Activated CD4-positive, alpha-beta T cell treated with anti-CD3 and anti-CD28 coated beads, Interleukin-2, amount 10 ng/mL, durations not matched to agents 24 days and 14 days (primary cell): ENCODE data around the gene ACTL7A. TPM values are rescaled to one million over a fixed set of nuclear protein-coding genes. Genes with fewer than 3 reads are reported as not detected.
A peak's percentile ranks its signal among the peaks of the same experiment; 100 is the strongest.
"Not testable (repeated sequence)": the region's sequence is repeated elsewhere in the genome, so short reads cannot be mapped to it uniquely, and the experiment has no call there.

Experiments
- DNase-seq: peaks from one replicate; pipeline ENCODE4 v3.0.0; 2022
- H3K27ac Mint-ChIP-seq: one replicate; pipeline ENCODE4 v1.8.0; 2022; ENCODE audit warnings: mild to moderate bottlenecking, mixed read lengths
- H3K27me3 Mint-ChIP-seq: one replicate; pipeline ENCODE4 v1.8.0; 2022; ENCODE audit warnings: mixed read lengths
- H3K36me3 Mint-ChIP-seq: one replicate; pipeline ENCODE4 v1.8.0; 2022; ENCODE audit warnings: low read depth, mild to moderate bottlenecking, mixed read lengths
- H3K4me1 Mint-ChIP-seq: one replicate; pipeline ENCODE4 v1.8.0; 2021; ENCODE audit warnings: mixed read lengths
- H3K4me3 Mint-ChIP-seq: one replicate; pipeline ENCODE4 v1.8.0; 2022; ENCODE audit warnings: mild to moderate bottlenecking, moderate library complexity, mixed read lengths
- H3K9me3 Mint-ChIP-seq: one replicate; pipeline ENCODE4 v1.8.0; 2021; ENCODE audit warnings: mixed read lengths
- intact Hi-C: fragments of 100-400 bp; cut with micrococcal nuclease; formaldehyde crosslinking; loops from one replicate; pipeline ENCODE4 v1.15.1; 2023
- total RNA-seq: library from RNA; stranded (reverse); gene quantifications from 2 replicates; pipeline ENCODE4 v1.2.3, GENCODE V29; 2022

ACTL7A gene
- total RNA-seq, 1 donor from 2014 or later = not detected

DNA sequence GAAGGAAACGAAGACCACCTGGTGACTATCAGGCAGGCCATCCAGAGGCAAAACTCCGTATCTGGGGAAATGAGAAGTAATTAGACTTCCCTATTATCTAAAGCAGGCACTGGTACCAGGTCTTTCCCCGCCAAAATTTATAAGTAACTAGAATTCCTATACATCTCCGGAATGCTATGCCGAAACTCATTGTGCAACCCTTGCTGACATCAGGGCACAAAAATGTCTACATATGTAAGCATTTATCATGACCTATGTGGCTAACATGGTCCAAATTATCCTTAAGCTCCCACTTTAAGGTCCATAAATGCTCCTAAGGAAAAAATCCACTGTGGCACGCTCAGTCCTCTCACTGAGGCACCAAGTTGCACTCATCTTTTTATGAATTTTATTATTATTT lies 24.0 kb upstream of the ACTL7A start:
- Mint-ChIP-seq H3K27ac (no peak overlapping the region), H3K27me3 (no peaks in the 10 kb centered on the region), H3K9me3 (no peaks in the 10 kb centered on the region), H3K4me3 (no peak overlapping the region), H3K4me1 (peaks cover 12% of the 10 kb centered on the region), H3K36me3 (no peaks in the 10 kb centered on the region)
- intact Hi-C loops = no loop called here
- DNase-seq = no peak

DNA sequence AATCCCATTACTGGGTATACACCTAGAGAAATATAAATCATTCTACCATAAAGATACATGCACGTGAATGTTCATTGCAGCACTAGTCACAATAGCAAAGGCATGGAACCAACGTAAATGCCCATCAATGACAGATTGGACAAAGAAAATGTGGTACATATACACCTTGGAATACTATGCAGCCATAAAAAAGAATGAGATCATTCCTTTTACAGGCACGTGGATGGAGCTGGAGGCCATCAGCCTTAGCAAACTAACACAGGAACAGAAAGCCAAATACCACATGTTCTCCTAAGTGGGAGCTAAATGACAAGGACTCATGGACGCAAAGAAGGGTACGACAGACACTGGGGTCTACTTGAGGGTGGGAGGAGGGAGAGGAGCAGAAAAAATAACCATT lies 22.5 kb upstream of the ACTL7A start:
- H3K27me3 Mint-ChIP-seq, DNase-seq, H3K27ac Mint-ChIP-seq, H3K4me3 Mint-ChIP-seq, H3K36me3 Mint-ChIP-seq, H3K9me3 Mint-ChIP-seq, intact Hi-C loops: not testable (repeated sequence)
- peaks cover 12% of the 10 kb centered on the region for H3K4me1 Mint-ChIP-seq

- Mint-ChIP-seq H3K36me3 (no peaks in the 10 kb centered on the region), H3K27ac (peak overlapping the region; percentile 75), H3K27me3 (peaks cover 5% of the 10 kb centered on the region), H3K4me3 (peak overlapping the region; percentile 57), H3K9me3 (no peaks in the 10 kb centered on the region), H3K4me1 (peaks cover 9% of the 10 kb centered on the region)
- intact Hi-C loops = no loop called here
- DNase-seq = peak; percentile 72
Measured at GRCh38 chr9:108842610-108843295, 19.3 kb upstream of the ACTL7A start.

DNA sequence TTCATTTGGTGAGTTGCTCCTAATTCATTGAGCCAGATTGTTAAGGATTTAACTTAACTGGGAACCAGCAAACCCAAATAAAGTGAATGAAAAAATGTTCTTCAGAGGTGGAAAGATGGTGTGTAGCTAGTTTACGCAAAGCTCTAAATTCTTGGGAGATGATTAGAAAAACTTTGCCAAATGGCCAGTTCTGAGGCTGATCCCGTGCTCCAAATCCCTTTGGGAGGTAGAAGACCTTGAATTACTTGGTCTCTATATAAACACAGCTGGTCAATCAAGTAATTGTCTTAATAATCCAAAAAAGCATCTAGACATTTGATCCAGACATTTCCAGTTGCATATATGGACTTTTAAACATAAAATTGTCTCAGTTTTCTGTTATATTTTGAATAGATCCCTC lies 17.7 kb upstream of the ACTL7A start:
- no peaks in the 10 kb centered on the region for H3K9me3 Mint-ChIP-seq

DNA sequence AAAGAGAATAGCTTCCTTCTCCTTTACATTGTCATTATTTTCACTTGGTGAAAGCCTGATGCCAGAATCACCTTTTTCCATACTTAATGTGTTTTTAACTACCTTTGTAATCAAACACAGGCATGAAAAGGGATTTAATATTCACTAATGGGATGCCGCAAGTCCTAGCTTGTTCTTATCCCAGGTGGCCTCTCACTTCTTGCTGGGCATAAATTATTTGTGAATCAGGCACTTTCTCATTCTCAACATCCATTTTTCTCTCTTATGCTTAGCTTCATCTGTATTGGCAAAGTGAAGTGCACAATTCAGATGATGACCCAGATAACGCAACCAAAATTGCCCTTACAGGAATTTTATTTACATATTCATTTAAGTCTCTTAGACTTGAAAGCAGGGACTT lies 17.2 kb upstream of the ACTL7A start:
- Mint-ChIP-seq H3K4me3 (no peak overlapping the region), H3K36me3 (no peaks in the 10 kb centered on the region), H3K9me3 (no peaks in the 10 kb centered on the region), H3K27ac (no peak overlapping the region), H3K4me1 (peaks cover 9% of the 10 kb centered on the region), H3K27me3 (peaks cover 5% of the 10 kb centered on the region)
- DNase-seq = no peak
- intact Hi-C loops = no loop called here

More for the DNA sequence above, 17.7 kb upstream of the ACTL7A start:
- Mint-ChIP-seq H3K4me1 (peaks cover 9% of the 10 kb centered on the region), H3K27ac (no peak overlapping the region), H3K27me3 (peaks cover 5% of the 10 kb centered on the region), H3K4me3 (no peak overlapping the region), H3K36me3 (no peaks in the 10 kb centered on the region)
- intact Hi-C loops = no loop called here
- DNase-seq = no peak

- H3K27ac Mint-ChIP-seq = no peak overlapping the region
- no peaks in the 10 kb centered on the region for H3K9me3 Mint-ChIP-seq
- no peaks in the 10 kb centered on the region for H3K36me3 Mint-ChIP-seq
- no peak overlapping the region for H3K4me3 Mint-ChIP-seq
- DNase-seq = no peak
- H3K27me3 Mint-ChIP-seq = peaks cover 5% of the 10 kb centered on the region
- H3K4me1 Mint-ChIP-seq = peaks cover 9% of the 10 kb centered on the region
- intact Hi-C loops = no loop called here
Measured at GRCh38 chr9:108845507-108845906, 16.6 kb upstream of the ACTL7A start.

DNA sequence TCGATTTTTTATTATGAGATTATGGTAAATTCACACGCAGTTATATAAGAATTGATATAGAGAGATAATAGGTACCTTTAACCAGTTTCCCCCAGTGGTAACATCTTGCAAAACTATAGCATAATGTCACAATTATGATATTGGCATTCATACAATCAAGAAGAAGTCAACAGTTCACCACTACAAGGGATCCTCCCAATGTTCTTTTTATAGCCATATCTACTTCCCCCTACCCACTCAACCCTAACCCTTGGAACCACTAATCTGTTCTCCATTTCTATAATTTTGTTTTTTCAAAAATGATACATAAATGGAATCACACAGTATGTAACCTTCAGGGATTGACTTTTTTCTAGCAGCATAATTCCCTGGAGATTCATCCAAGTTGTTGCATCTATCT lies 16.1 kb upstream of the ACTL7A start:
- Mint-ChIP-seq H3K4me1 (peaks cover 9% of the 10 kb centered on the region), H3K27me3 (peaks cover 5% of the 10 kb centered on the region), H3K36me3 (no peaks in the 10 kb centered on the region), H3K4me3 (no peak overlapping the region), H3K9me3 (no peaks in the 10 kb centered on the region), H3K27ac (no peak overlapping the region)
- intact Hi-C loops = no loop called here
- no peak for DNase-seq

- H3K4me1 Mint-ChIP-seq, H3K4me3 Mint-ChIP-seq, H3K36me3 Mint-ChIP-seq, H3K9me3 Mint-ChIP-seq, intact Hi-C loops, DNase-seq, H3K27me3 Mint-ChIP-seq, H3K27ac Mint-ChIP-seq: not testable (repeated sequence)
Measured at GRCh38 chr9:108848296-108848695, 13.8 kb upstream of the ACTL7A start.

DNA sequence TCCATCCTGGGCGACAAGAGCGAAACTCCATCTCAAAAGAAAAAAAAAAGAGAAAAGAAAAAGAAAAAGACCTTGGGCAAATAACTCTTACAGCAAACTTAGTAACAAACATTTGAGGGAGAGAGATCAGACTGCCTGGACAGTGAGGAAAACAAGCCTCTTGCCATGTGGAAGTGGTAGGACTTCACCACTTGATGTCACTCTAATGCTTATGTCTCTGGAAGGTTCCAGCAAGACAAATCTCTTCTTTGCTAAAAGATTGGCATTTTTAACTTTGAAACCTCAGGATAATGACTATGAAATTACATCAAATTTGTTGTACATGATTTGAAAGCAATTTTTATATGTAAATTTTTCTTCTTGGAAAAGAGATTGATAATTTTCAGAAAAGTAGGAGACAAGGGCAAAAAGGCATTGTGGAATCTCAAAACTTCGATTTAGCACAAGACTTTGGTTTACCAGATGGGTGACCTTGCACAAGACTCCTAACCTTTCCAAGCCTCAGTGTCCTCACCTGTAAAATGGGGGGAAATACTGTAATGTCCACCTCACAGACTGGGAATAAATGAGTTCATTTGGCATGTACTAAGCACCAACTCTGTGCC lies 11.7 kb upstream of the ACTL7A start:
- Mint-ChIP-seq H3K4me1 (no peaks in the 10 kb centered on the region), H3K36me3 (no peaks in the 10 kb centered on the region), H3K4me3 (no peak overlapping the region), H3K9me3 (no peaks in the 10 kb centered on the region), H3K27me3 (peaks cover 4% of the 10 kb centered on the region), H3K27ac (no peak overlapping the region)
- intact Hi-C loops = no loop called here
- no peak for DNase-seq

DNA sequence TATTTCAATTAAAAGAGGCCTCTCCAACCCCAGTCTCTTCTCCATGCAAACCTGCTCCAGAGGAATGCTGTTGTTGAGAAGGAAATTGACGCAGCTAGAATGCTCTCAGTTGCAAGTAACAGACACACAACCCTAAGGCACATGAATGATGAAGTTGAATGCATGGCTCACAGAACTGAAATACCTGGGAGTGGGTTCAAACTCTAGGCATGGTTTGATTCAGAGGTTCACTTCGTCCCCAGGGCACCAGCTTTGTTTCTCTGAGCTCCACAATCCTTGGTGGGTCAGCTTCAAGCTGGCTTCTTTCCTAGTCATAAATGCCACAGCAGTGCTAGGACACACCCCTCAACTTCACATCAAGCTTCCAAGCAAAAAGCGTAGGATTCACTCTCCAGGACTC lies 10.9 kb upstream of the ACTL7A start:
- H3K4me3 Mint-ChIP-seq = no peak overlapping the region
- H3K36me3 Mint-ChIP-seq = no peaks in the 10 kb centered on the region
- intact Hi-C loops = no loop called here
- H3K9me3 Mint-ChIP-seq = no peaks in the 10 kb centered on the region
- H3K27me3 Mint-ChIP-seq = peaks cover 4% of the 10 kb centered on the region
- H3K4me1 Mint-ChIP-seq = no peaks in the 10 kb centered on the region
- H3K27ac Mint-ChIP-seq = no peak overlapping the region
- no peak for DNase-seq

GRCh38 chr9:108852079-108852478 lies 10.0 kb upstream of the ACTL7A start:
- intact Hi-C loops = no loop called here
- Mint-ChIP-seq H3K27me3 (peaks cover 2% of the 10 kb centered on the region), H3K4me3 (no peak overlapping the region), H3K4me1 (no peaks in the 10 kb centered on the region), H3K27ac (no peak overlapping the region), H3K9me3 (no peaks in the 10 kb centered on the region), H3K36me3 (no peaks in the 10 kb centered on the region)
- DNase-seq = no peak

DNA sequence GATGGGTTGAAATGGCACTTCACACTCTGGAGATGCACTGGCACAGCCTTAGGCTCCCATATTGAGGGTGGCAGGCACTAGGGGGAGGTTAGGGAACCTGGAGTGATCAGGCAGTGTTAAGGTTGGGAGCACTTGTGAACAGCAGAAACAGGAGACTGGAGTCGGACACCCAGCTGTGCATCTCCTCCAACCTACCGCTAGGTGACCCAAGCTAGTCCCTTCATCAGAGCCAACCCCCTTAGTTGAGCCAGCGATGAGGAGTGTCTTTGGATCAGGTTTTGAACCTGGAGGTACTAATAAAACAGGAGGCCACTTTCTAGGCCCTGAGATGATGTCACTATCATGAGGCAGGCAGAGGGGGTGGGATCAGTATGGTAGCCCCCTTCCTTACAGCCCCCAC lies 8.0 kb upstream of the ACTL7A start:
- intact Hi-C loops = no loop called here
- H3K27me3 Mint-ChIP-seq = peaks cover 2% of the 10 kb centered on the region
- no peak for DNase-seq
- H3K4me3 Mint-ChIP-seq = no peak overlapping the region
- no peaks in the 10 kb centered on the region for H3K36me3 Mint-ChIP-seq
- no peaks in the 10 kb centered on the region for H3K4me1 Mint-ChIP-seq
- no peak overlapping the region for H3K27ac Mint-ChIP-seq
- H3K9me3 Mint-ChIP-seq = no peaks in the 10 kb centered on the region

GRCh38 chr9:108854641-108855528 lies 7.2 kb upstream of the ACTL7A start:
- Mint-ChIP-seq H3K4me3 (no peak overlapping the region), H3K27ac (no peak overlapping the region), H3K9me3 (no peaks in the 10 kb centered on the region), H3K4me1 (peaks cover 2% of the 10 kb centered on the region), H3K27me3 (peaks cover 2% of the 10 kb centered on the region), H3K36me3 (no peaks in the 10 kb centered on the region)
- intact Hi-C loops = no loop called here
- no peak for DNase-seq

- intact Hi-C loops = no loop called here
- DNase-seq = no peak
- no peak overlapping the region for H3K4me3 Mint-ChIP-seq
- no peaks in the 10 kb centered on the region for H3K9me3 Mint-ChIP-seq
- H3K36me3 Mint-ChIP-seq = no peaks in the 10 kb centered on the region
- H3K27me3 Mint-ChIP-seq = peaks cover 2% of the 10 kb centered on the region
- no peak overlapping the region for H3K27ac Mint-ChIP-seq
- peaks cover 2% of the 10 kb centered on the region for H3K4me1 Mint-ChIP-seq
Measured at GRCh38 chr9:108855529-108855886, 6.6 kb upstream of the ACTL7A start.
